ENCODE measurements around the gene GIGYF2. TPM values are rescaled to one million over a fixed set of nuclear protein-coding genes. Genes with fewer than 3 reads are reported as not detected.
A peak's percentile ranks its signal among the peaks of the same experiment; 100 is the strongest.

The GIGYF2 gene
- total and polyA plus RNA-seq, 2 of the 13 experiments (the other 11 are each of a cell fraction or from before 2014, with no cell fraction given): 44.9 to 73.5 TPM

DNA sequence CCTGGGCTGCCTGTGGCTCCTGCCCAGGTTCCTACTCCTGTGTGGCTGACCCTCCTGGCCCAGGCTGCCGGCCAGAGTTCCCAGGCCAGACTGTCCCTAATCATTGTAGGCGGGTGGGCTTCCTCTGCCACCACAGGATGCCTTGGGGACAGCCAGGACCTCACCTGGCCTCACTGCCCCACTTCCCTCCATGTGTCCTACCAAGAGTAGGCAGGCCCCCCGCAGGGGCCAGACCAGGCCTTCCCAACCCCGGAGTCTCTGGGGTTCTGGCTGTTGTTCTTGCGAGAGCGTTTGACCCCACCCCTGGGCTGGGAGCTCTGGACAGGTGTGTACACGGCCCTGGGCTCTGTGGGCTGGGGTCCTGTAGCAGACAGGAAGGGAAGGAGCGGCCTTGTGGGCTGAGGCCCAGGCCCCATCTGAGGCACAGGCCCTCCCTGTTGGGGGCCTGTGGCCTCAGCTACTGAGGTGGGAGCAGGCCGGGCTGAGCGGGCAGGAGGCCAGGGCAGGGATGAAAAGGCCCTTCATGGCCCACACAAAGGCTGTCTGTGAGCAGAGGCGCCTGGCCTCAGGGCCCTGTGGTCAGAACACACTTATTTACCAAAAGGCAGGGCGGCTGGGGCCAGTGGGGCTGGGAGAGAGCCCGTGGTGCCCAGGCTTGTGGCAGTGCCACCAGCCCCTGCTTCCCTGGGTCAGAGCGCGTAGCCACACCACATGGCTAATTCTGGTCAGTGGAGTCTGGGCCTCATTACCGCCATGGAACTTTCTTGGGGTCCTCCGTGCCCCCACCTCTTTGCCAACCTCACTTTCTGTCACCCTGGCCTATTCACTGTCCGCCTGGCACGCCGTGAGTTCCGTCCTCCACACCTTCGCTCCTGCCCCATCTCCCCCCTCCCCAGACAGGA lies 175.0 kb downstream of the GIGYF2 start (continued):
- TF ChIP-seq, protein P1, sequence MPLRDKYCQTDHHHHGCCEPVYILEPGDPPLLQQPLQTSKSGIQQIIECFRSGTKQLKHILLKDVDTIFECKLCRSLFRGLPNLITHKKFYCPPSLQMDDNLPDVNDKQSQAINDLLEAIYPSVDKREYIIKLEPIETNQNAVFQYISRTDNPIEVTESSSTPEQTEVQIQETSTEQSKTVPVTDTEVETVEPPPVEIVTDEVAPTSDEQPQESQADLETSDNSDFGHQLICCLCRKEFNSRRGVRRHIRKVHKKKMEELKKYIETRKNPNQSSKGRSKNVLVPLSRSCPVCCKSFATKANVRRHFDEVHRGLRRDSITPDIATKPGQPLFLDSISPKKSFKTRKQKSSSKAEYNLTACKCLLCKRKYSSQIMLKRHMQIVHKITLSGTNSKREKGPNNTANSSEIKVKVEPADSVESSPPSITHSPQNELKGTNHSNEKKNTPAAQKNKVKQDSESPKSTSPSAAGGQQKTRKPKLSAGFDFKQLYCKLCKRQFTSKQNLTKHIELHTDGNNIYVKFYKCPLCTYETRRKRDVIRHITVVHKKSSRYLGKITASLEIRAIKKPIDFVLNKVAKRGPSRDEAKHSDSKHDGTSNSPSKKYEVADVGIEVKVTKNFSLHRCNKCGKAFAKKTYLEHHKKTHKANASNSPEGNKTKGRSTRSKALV (CRISPR knock-in tag; IDR thresholded peaks at IDR 0.05): no peak
- TF ChIP-seq SALL1 (CRISPR knock-in tag; IDR thresholded peaks at IDR 0.05) (peak; percentile 63), SP5 (CRISPR knock-in tag; IDR thresholded peaks at IDR 0.05; ENCODE audit: borderline replicate concordance, low read depth) (peak; percentile 82; the same call in 1 of the 2 replicates), ZNF446 (CRISPR knock-in tag; IDR thresholded peaks at IDR 0.05) (peak; percentile 27; the same call in 1 of the 2 replicates), HES4 (CRISPR knock-in tag; IDR thresholded peaks at IDR 0.05; ENCODE audit: borderline replicate concordance) (0 out of 2 replicates have a peak, but pooled peaks have one; percentile 17), MEIS1 (CRISPR knock-in tag; IDR thresholded peaks at IDR 0.05; ENCODE audit: borderline replicate concordance) (peak; percentile 47), ZNF556 (CRISPR knock-in tag; IDR thresholded peaks at IDR 0.05; ENCODE audit: borderline replicate concordance) (peak; percentile 77; the same call in 1 of the 2 replicates), ZMYM4 (CRISPR knock-in tag; IDR thresholded peaks at IDR 0.05) (peak; percentile 71; the same call in 1 of the 2 replicates), GTF3A (CRISPR knock-in tag; conservative IDR thresholded peaks at IDR 0.05) (no peak; the same call in 1 of the 2 replicates), MED13 (CRISPR knock-in tag; IDR thresholded peaks at IDR 0.05) (peak; percentile 1; the same call in 1 of the 2 replicates), ONECUT2 (CRISPR knock-in tag; IDR thresholded peaks at IDR 0.05) (no peak), CBX1 (IDR thresholded peaks at IDR 0.05; ENCODE audit: low read depth) (no peak), ZNF850 (CRISPR knock-in tag; conservative IDR thresholded peaks at IDR 0.05) (no peak), ZNF17 (CRISPR knock-in tag; IDR thresholded peaks at IDR 0.05) (no peak)
- TF ChIP-seq, protein P2, sequence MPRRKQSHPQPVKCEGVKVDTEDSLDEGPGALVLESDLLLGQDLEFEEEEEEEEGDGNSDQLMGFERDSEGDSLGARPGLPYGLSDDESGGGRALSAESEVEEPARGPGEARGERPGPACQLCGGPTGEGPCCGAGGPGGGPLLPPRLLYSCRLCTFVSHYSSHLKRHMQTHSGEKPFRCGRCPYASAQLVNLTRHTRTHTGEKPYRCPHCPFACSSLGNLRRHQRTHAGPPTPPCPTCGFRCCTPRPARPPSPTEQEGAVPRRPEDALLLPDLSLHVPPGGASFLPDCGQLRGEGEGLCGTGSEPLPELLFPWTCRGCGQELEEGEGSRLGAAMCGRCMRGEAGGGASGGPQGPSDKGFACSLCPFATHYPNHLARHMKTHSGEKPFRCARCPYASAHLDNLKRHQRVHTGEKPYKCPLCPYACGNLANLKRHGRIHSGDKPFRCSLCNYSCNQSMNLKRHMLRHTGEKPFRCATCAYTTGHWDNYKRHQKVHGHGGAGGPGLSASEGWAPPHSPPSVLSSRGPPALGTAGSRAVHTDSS (CRISPR knock-in tag; conservative IDR thresholded peaks at IDR 0.05): no peak
- TF ChIP-seq, protein P3, sequence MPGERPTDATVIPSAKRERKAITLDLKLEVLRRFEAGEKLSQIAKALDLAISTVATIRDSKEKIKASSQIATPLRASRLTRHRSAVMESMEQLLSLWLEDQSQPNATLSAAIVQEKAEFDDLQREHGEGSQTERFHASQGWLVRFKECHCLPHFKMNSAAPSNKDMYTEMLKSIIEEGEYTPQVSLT (CRISPR knock-in tag; IDR thresholded peaks at IDR 0.05; ENCODE audit: borderline replicate concordance, low read depth): no peak
- TF ChIP-seq, protein P4, sequence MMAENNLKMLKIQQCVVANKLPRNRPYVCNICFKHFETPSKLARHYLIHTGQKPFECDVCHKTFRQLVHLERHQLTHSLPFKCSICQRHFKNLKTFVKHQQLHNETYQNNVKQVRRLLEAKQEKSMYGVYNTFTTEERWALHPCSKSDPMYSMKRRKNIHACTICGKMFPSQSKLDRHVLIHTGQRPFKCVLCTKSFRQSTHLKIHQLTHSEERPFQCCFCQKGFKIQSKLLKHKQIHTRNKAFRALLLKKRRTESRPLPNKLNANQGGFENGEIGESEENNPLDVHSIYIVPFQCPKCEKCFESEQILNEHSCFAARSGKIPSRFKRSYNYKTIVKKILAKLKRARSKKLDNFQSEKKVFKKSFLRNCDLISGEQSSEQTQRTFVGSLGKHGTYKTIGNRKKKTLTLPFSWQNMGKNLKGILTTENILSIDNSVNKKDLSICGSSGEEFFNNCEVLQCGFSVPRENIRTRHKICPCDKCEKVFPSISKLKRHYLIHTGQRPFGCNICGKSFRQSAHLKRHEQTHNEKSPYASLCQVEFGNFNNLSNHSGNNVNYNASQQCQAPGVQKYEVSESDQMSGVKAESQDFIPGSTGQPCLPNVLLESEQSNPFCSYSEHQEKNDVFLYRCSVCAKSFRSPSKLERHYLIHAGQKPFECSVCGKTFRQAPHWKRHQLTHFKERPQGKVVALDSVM (CRISPR knock-in tag; IDR thresholded peaks at IDR 0.05): peak; percentile 84
- TF ChIP-seq, protein P5, sequence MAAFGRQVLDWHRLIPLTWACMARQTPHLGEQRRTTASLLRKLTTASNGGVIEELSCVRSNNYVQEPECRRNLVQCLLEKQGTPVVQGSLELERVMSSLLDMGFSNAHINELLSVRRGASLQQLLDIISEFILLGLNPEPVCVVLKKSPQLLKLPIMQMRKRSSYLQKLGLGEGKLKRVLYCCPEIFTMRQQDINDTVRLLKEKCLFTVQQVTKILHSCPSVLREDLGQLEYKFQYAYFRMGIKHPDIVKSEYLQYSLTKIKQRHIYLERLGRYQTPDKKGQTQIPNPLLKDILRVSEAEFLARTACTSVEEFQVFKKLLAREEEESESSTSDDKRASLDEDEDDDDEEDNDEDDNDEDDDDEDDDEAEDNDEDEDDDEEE (CRISPR knock-in tag; IDR thresholded peaks at IDR 0.05): peak; percentile 66
- TF ChIP-seq, protein P6, sequence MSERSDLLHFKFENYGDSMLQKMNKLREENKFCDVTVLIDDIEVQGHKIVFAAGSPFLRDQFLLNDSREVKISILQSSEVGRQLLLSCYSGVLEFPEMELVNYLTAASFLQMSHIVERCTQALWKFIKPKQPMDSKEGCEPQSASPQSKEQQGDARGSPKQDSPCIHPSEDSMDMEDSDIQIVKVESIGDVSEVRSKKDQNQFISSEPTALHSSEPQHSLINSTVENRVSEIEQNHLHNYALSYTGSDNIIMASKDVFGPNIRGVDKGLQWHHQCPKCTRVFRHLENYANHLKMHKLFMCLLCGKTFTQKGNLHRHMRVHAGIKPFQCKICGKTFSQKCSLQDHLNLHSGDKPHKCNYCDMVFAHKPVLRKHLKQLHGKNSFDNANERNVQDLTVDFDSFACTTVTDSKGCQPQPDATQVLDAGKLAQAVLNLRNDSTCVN (CRISPR knock-in tag; IDR thresholded peaks at IDR 0.05; ENCODE audit: borderline replicate concordance): no peak
